Spleen (tissue), 7 donors: ENCODE data around the gene TTLL3.

Experiments
- CTCF ChIP-seq, 11 experiments: fragments of 200-600 bp in 7 of 11; fragments of 450-650 bp in 4 of 11; sonication (generic) in 4 of 11; IDR thresholded peaks in 8 of 11; conservative IDR thresholded peaks in 3 of 11; 1 replicate in 7 of 11; 2 replicates in 4 of 11; pipeline versions ENCODE4 v1.4.0 to v1.8.0; 2016 to 2021; ENCODE audit warnings: antibody characterized with exemption in 11 of 11, inconsistent platforms in 4 of 11, mild to moderate bottlenecking in 1 of 11
- POLR2A ChIP-seq, 3 donors: fragments of 450-650 bp; IDR thresholded peaks; one replicate each; pipeline ENCODE4 v1.5.1; 2017; ENCODE audit warnings: antibody characterized with exemption in 3 of 3, mild to moderate bottlenecking in 1 of 3
- POLR2AphosphoS5 ChIP-seq, 3 donors: sonication (generic); formaldehyde crosslinking; IDR thresholded peaks; one replicate each; pipeline ENCODE4 v1.5.1; 2017; ENCODE audit warnings: antibody characterized with exemption in 3 of 3
- donor health status: DM: no; HTN: no; CAD: no; lungs with moderate emphysema.
- donor health status: DM: no; HTN: no; CAD: no.
- donor health status: DM: no; HTN: no; CAD: no.

DNA sequence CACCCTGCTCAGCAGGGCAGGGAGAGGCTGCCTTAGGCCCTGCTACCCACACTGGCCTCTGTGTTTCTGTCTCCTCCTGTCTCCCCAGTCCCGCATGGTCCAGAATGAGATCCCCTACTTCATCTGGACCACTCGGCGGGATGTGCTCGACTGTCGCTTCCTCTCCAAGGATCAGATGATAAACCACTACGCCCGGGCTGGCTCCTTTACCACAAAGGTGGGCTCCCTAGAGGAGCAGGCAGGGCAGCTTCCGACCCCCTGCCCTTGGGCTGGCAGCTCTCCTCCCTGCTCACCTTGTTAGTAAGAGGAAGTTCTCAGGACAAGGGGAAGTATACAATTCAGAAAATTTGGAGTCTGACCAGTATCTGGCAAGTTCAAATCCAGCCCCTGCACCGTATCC, 5.9 kb downstream of the TTLL3 start:
- TF ChIP-seq CTCF (IDR thresholded peaks at IDR 0.05 in 8 of 11, conservative IDR thresholded peaks at IDR 0.05 in 3 of 11): no peak
- TF ChIP-seq POLR2A (IDR thresholded peaks at IDR 0.05): no peak
- no peak for TF ChIP-seq POLR2AphosphoS5 (IDR thresholded peaks at IDR 0.05)
